Keratinocyte (primary cell): ENCODE results near the gene DDX60.

Experiments
- CTCF ChIP-seq, 3 experiments: IDR thresholded peaks in 1 of 3; conservative IDR thresholded peaks in 1 of 3; optimal IDR thresholded peaks in 1 of 3; 2 replicates in 2 of 3; 3 replicates in 1 of 3; pipeline versions ENCODE3 to v1.5.1; 2011; ENCODE audit warnings: low read length in 3 of 3, mild to moderate bottlenecking in 3 of 3, moderate library complexity in 2 of 3, control low read depth in 1 of 3, inconsistent platforms in 1 of 3; ENCODE audit not compliant: insufficient read depth in 2 of 3; ENCODE audit errors: extremely low read depth in 1 of 3
- EZH2 ChIP-seq: IDR thresholded peaks from one replicate; pipeline ENCODE4 v1.6.1; 2012; ENCODE audit warnings: inconsistent platforms, mild to moderate bottlenecking, low read length, moderate library complexity

GRCh38 chr4:168203233-168203911, 115.2 kb downstream of the DDX60 start:
- TF ChIP-seq CTCF (optimal IDR thresholded peaks at IDR 0.05 in 1 of 3, IDR thresholded peaks at IDR 0.05 in 1 of 3, conservative IDR thresholded peaks at IDR 0.05 in 1 of 3; ENCODE audit: extremely low read depth in 1 of 3, insufficient read depth in 2 of 3, low read length in 3 of 3) (no peak), EZH2 (no peak)
